HG03064 (cell line): ENCODE results near the gene IRAK4.

ENCODE experiments used
- ATAC-seq: cut with Tn5 transposase; IDR thresholded peaks from one replicate; pipeline ENCODE4 v1.9.1; 2021; ENCODE audit warnings: low read depth; ENCODE audit not compliant: unreplicated experiment

Gene IRAK4

GRCh38 chr12:43764528-43764927 is 5.8 kb downstream of the IRAK4 start:
- ATAC-seq = no peak

GRCh38 chr12:43766291-43766690 is 7.5 kb downstream of the IRAK4 start:
- no peak for ATAC-seq

GRCh38 chr12:43776498-43776897 is 17.7 kb downstream of the IRAK4 start:
- ATAC-seq = no peak

GRCh38 chr12:43786899-43787693 is 28.3 kb downstream of the IRAK4 start:
- no peak for ATAC-seq

GRCh38 chr12:43789941-43790340 is 31.2 kb downstream of the IRAK4 start:
- no peak for ATAC-seq

- no peak for ATAC-seq
Observed at GRCh38 chr12:43795716-43796280, 37.0 kb downstream of the IRAK4 start.

GRCh38 chr12:43797561-43798217 is 38.9 kb downstream of the IRAK4 start:
- ATAC-seq = no peak

- no peak for ATAC-seq
Observed at GRCh38 chr12:43805149-43805859, 46.6 kb downstream of the IRAK4 start.

- ATAC-seq = peak; percentile 96
Observed at GRCh38 chr12:43805860-43806736, 47.3 kb downstream of the IRAK4 start, which contains the start of gene TWF1. Gene TWF1 (minus strand): TSS chr12:43806317. CDS start chr12:43806245, 72 bp downstream.

- no peak for ATAC-seq
Observed at GRCh38 chr12:43806737-43807072, 48.0 kb downstream of the IRAK4 start.

- ATAC-seq = no peak
Observed at GRCh38 chr12:43807386-43807785, 48.6 kb downstream of the IRAK4 start.

- ATAC-seq = no peak
Observed at GRCh38 chr12:43812057-43812456, 53.3 kb downstream of the IRAK4 start.

- ATAC-seq = no peak
Observed at GRCh38 chr12:43812926-43813325, 54.2 kb downstream of the IRAK4 start.

GRCh38 chr12:43815416-43815815 is 56.7 kb downstream of the IRAK4 start:
- ATAC-seq = no peak

- ATAC-seq = no peak
Observed at GRCh38 chr12:43816168-43816567, 57.4 kb downstream of the IRAK4 start.

- ATAC-seq = no peak
Observed at GRCh38 chr12:43824207-43824775, 65.5 kb downstream of the IRAK4 start.

- ATAC-seq = no peak
Observed at GRCh38 chr12:43826681-43827080, 67.9 kb downstream of the IRAK4 start.

GRCh38 chr12:43827093-43827492 is 68.3 kb downstream of the IRAK4 start:
- no peak for ATAC-seq

GRCh38 chr12:43832463-43833168 is 73.9 kb downstream of the IRAK4 start:
- ATAC-seq = no peak
